Measurements from ENCODE around the gene EPB41. TPM values are rescaled to one million over a fixed set of nuclear protein-coding genes. Genes with fewer than 3 reads are reported as not detected.

Gene EPB41
- total RNA-seq, 1 donor from 2014 or later, result 82.6 TPM

DNA sequence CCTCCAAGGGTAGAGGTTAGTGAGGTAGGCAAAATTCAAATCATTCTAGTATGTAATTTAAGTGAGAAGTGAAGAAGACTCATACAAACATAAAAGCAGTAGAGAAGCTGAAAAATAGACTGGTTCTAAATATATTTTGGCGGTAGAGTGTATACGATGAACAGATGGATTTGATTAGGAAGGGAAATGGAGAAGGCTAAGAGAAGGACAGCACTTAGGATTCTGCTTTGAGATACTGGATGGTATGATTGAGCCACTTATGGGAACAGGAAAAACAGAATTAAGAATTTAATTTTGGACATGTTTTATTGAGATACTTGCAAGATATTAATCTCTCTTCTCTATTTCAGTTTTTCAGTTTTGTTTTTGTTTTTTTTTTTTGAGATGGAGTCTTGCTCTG is 60.1 kb downstream of the EPB41 start:
- Mint-ChIP-seq H3K36me3 (ENCODE audit: low read depth, unreplicated experiment) (no peaks in the 10 kb centered on the region), H3K4me3 (ENCODE audit: unreplicated experiment) (no peak overlapping the region), H3K27me3 (ENCODE audit: unreplicated experiment) (no peaks in the 10 kb centered on the region), H3K4me1 (ENCODE audit: unreplicated experiment) (no peaks in the 10 kb centered on the region), H3K9me3 (ENCODE audit: unreplicated experiment) (no peaks in the 10 kb centered on the region), H3K27ac (ENCODE audit: unreplicated experiment) (no peak overlapping the region)
- TF ChIP-seq, protein P1, sequence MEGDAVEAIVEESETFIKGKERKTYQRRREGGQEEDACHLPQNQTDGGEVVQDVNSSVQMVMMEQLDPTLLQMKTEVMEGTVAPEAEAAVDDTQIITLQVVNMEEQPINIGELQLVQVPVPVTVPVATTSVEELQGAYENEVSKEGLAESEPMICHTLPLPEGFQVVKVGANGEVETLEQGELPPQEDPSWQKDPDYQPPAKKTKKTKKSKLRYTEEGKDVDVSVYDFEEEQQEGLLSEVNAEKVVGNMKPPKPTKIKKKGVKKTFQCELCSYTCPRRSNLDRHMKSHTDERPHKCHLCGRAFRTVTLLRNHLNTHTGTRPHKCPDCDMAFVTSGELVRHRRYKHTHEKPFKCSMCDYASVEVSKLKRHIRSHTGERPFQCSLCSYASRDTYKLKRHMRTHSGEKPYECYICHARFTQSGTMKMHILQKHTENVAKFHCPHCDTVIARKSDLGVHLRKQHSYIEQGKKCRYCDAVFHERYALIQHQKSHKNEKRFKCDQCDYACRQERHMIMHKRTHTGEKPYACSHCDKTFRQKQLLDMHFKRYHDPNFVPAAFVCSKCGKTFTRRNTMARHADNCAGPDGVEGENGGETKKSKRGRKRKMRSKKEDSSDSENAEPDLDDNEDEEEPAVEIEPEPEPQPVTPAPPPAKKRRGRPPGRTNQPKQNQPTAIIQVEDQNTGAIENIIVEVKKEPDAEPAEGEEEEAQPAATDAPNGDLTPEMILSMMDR (IDR thresholded peaks at IDR 0.05; ENCODE audit: unreplicated experiment), result no peak
- no peak for DNase-seq (ENCODE audit: low spot score)

DNA sequence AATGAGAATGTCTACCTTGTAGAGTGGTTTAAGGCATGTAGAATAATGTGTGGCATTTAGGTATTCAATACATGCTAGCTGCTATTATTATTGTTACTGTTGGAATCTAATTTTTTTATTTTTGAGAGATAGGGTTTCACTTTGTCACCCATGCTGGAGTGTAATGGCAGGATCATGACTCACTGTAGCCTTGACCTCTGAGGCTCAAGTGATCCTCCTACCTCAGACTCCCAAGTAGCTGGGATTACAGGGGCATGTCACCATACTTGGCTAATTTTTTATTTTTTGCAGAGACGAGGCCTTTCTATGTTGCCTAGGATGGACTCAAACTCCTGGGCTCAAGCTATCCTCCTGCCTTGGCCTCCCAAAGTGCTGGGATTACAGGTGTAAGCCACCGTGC is 61.9 kb downstream of the EPB41 start:
- Mint-ChIP-seq H3K9me3 (ENCODE audit: unreplicated experiment) (no peaks in the 10 kb centered on the region), H3K4me3 (ENCODE audit: unreplicated experiment) (no peak overlapping the region), H3K27ac (ENCODE audit: unreplicated experiment) (no peak overlapping the region), H3K4me1 (ENCODE audit: unreplicated experiment) (no peaks in the 10 kb centered on the region), H3K27me3 (ENCODE audit: unreplicated experiment) (no peaks in the 10 kb centered on the region), H3K36me3 (ENCODE audit: low read depth, unreplicated experiment) (no peaks in the 10 kb centered on the region)
- TF ChIP-seq, protein P1 (IDR thresholded peaks at IDR 0.05; ENCODE audit: unreplicated experiment), result no peak
- DNase-seq (ENCODE audit: low spot score), result no peak

DNA sequence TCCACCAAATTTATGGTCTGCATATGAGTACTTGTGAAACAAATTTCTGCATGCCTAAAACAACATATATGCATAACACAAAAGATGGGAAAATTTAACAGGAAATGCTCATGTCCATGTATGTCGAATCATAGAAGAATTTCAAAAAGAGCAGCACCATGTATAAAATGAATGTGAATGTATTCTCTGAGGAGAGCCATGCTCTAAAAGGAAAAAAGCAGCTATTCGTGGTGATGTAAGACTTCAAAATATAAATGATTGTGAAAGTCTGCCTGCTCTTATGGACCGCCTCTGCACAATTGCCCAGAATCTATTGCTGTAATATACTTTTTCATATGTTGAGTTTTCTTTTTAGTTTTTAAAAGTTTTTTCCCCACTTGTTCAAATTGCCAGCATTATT is 66.8 kb downstream of the EPB41 start:
- no peak for DNase-seq (ENCODE audit: low spot score)
- Mint-ChIP-seq H3K36me3 (ENCODE audit: low read depth, unreplicated experiment) (peaks cover 11% of the 10 kb centered on the region), H3K9me3 (ENCODE audit: unreplicated experiment) (no peaks in the 10 kb centered on the region), H3K27me3 (ENCODE audit: unreplicated experiment) (no peaks in the 10 kb centered on the region), H3K4me1 (ENCODE audit: unreplicated experiment) (peaks cover 5% of the 10 kb centered on the region), H3K4me3 (ENCODE audit: unreplicated experiment) (no peak overlapping the region), H3K27ac (ENCODE audit: unreplicated experiment) (no peak overlapping the region)
- TF ChIP-seq, protein P1 (IDR thresholded peaks at IDR 0.05; ENCODE audit: unreplicated experiment), result no peak

DNA sequence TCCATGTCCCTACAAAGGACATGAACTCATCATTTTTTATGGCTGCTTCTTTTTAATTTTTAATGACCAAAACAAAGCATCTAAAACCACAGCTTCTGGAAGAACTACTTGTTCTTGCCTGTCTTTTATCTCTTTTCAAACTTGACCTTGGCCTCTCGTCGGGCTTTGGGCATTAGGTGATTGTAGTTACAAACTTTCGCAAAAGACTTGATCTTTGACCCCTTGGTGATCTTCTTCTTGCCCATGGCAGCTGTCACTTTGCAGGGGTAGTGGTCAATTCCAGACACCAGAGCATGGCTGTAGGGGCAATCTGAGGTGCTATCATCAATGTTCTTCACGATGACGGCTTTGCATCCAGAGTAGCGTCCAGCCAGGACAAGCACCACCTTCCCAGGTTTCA is 67.8 kb downstream of the EPB41 start:
- no peak for DNase-seq (ENCODE audit: low spot score)
- H3K4me1 Mint-ChIP-seq (ENCODE audit: unreplicated experiment), result peaks cover 5% of the 10 kb centered on the region
- H3K36me3 Mint-ChIP-seq (ENCODE audit: low read depth, unreplicated experiment), result peaks cover 13% of the 10 kb centered on the region
- no peaks in the 10 kb centered on the region for H3K9me3 Mint-ChIP-seq (ENCODE audit: unreplicated experiment)
- TF ChIP-seq, protein P1 (IDR thresholded peaks at IDR 0.05; ENCODE audit: unreplicated experiment), result no peak
- no peaks in the 10 kb centered on the region for H3K27me3 Mint-ChIP-seq (ENCODE audit: unreplicated experiment)
- H3K27ac Mint-ChIP-seq (ENCODE audit: unreplicated experiment), result no peak overlapping the region
- no peak overlapping the region for H3K4me3 Mint-ChIP-seq (ENCODE audit: unreplicated experiment)

DNA sequence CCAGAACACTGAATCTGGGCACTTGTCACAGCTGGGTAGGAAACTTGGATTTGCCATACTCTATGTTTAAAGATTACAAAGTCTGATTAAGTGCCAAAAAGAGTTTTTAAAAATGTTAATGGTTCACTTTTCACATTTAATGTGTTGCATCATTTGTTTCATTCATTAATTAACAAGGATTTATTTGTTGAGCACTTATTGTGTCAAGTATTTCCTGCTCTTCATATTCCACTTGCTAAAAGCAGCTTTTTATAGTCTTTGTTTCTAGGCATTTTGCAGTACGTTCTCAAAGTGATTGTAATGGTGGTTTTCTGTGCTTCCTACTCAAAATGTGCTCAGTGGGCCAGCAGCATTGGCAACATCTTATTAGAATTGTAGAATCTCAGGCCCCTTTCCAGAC is 68.7 kb downstream of the EPB41 start:
- TF ChIP-seq, protein P1 (IDR thresholded peaks at IDR 0.05; ENCODE audit: unreplicated experiment), result no peak
- peaks cover 5% of the 10 kb centered on the region for H3K4me1 Mint-ChIP-seq (ENCODE audit: unreplicated experiment)

More for the DNA sequence above, 68.7 kb downstream of the EPB41 start:
- Mint-ChIP-seq H3K36me3 (ENCODE audit: low read depth, unreplicated experiment) (peaks cover 19% of the 10 kb centered on the region), H3K27me3 (ENCODE audit: unreplicated experiment) (peaks cover 2% of the 10 kb centered on the region), H3K4me3 (ENCODE audit: unreplicated experiment) (no peak overlapping the region), H3K27ac (ENCODE audit: unreplicated experiment) (no peak overlapping the region), H3K9me3 (ENCODE audit: unreplicated experiment) (no peaks in the 10 kb centered on the region)
- no peak for DNase-seq (ENCODE audit: low spot score)

Measured in endothelial cell (in vitro differentiated cells).